Measurements from ENCODE around the gene KAT5.
"Not testable (repeated sequence)": the region's sequence is repeated elsewhere in the genome, so short reads cannot be mapped to it uniquely, and the experiment has no call there.

KAT5 gene

DNA sequence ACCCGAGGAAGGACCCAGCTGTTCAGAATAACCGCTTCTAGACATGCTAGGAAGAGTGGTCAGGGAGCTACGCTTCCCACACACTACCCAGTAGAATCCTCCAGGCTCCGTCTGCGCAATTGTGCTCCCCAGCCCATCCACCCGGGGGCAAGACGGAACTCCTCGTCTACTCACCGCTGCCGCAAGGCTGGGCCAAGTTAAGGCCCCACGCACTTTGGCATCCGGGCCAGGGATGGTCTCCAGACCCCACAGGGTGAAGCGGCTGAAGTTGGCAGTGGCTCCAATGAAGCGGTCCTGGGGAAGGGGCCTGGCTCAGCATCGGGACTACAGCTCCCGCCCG is 7.8 kb downstream of the KAT5 start:
- Mint-ChIP-seq H3K4me3 (peak overlapping the region; percentile 95), H3K36me3 (peaks cover 60% of the 10 kb centered on the region), H3K9me3 (no peaks in the 10 kb centered on the region), H3K27ac (peak overlapping the region; percentile 92), H3K4me1 (peaks cover 50% of the 10 kb centered on the region)
- ATAC-seq (peak; percentile 44), DNase-seq (ENCODE audit: low spot score in 2 of 2) (no peak)

DNA sequence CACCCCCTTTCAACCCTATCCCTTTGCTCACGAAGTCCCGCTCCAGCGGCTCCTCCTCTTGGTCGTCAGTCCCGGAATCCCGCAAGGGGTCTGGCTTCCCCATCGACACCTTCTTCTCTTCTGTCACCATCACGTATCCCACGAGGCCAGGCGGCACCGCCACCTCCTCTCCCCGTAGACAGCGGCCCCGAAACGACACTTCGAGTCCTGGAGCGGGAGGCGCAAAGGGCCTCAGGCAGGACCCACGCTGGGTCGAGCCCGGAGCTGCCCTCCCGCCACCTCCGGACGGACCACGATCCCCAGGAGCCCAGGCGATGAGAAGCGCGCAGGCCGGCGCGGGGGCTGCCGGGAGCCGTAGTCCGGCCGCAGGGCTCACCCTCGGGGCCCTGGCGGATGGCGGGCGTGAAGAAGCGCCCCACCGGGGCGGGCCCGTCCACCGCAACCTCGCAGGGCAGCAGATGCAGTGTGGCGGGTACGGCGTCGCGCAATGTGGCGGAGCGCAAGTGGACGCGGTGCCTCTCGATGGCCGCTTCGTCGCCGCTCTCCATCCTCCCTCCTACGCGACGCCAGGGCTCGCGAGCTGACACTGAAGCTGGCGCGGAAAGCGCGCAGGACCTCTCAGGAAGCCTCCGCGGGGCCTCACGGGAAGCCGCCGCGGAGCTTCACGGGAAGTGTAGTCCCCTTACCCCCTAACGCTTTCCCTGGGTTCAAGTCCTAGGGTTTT is 8.3 kb downstream of the KAT5 start, which contains the start of gene RNASEH2C:
RNASEH2C (minus strand) TSS at position 588 of the 724 bp plus-strand sequence; CDS start at position 548, 40 bp downstream.
- ATAC-seq (peak; percentile 94), DNase-seq (ENCODE audit: low spot score in 2 of 2) (peak; percentile 68 to 90)
- H3K36me3 Mint-ChIP-seq: peaks cover 55% of the 10 kb centered on the region
- peaks cover 45% of the 10 kb centered on the region for H3K4me1 Mint-ChIP-seq
- peak within 1 kb of the TSS; percentile 92 for H3K27ac Mint-ChIP-seq
- no peaks in the 10 kb centered on the region for H3K9me3 Mint-ChIP-seq
- peak within 1 kb of the TSS; percentile 95 for H3K4me3 Mint-ChIP-seq

DNA sequence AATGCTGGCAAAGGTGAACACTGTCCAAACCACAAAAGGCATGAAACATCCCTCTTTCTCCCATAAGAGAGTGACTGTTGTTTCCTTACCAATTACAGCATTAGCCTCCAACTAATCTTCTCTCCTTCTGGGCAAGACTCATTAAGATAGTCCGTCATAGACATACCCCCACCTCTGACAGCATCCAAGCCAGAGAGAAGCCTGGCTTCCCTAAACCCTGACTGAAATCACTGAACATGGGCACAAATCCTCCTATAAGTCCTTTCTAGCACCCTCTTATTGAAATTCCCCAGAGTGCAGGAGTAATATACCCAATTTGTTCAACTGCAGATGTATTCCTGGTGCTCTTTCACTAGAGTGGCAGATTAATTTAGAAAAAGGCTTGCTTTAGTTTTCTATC is 10.2 kb downstream of the KAT5 start:
- Mint-ChIP-seq H3K9me3 (no peaks in the 10 kb centered on the region), H3K27ac (no peak overlapping the region), H3K36me3 (peaks cover 36% of the 10 kb centered on the region), H3K4me3 (no peak overlapping the region), H3K4me1 (peaks cover 31% of the 10 kb centered on the region)
- no peak for ATAC-seq
- no peak for DNase-seq (ENCODE audit: low spot score in 2 of 2)

DNA sequence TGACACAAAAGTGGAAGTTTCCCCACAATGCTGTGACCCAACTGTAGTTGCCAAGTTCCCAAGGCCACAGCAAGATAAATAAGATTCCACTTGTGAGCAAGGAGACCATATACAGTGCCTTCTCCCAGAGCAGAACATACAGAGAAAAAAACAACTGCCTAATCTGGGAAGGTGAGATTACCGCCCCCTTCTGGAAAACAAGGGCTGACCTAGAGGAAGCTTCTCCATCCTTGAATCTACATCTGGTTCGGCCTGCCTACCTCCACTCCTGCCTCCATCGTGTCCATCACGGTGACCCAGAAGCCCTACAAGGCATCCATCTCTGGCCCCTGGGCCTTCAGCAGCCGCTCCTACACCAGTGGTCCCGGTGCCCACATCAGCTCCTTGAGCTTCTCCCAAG is 14.6 kb downstream of the KAT5 start:
- no peaks in the 10 kb centered on the region for H3K4me1 Mint-ChIP-seq
- H3K9me3 Mint-ChIP-seq: no peaks in the 10 kb centered on the region
- no peak overlapping the region for H3K27ac Mint-ChIP-seq
- H3K4me3 Mint-ChIP-seq: no peak overlapping the region
- DNase-seq (ENCODE audit: low spot score in 2 of 2) (no peak), ATAC-seq (no peak)
- H3K36me3 Mint-ChIP-seq: no peaks in the 10 kb centered on the region

DNA sequence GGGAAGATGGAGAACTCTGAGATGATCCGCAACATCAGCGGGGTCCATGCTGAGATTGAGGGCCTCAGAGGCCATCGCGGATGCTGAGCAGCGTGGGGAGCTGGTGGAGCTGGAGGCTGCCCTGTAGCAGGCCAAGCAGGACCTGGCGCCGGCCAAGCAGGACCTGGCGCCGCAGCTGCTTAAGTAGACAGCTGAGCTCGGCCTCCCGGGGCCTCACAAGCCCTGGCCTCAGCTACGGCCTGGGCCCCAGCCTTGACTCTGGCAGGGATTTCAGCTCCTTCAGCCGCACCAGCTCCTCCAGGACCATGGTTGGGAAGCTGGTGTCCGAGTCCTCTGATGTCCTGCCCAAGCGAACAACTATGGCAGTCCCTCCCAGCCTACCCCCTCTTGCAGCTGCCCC is 15.8 kb downstream of the KAT5 start:
- H3K9me3 Mint-ChIP-seq: no peaks in the 10 kb centered on the region

DNA sequence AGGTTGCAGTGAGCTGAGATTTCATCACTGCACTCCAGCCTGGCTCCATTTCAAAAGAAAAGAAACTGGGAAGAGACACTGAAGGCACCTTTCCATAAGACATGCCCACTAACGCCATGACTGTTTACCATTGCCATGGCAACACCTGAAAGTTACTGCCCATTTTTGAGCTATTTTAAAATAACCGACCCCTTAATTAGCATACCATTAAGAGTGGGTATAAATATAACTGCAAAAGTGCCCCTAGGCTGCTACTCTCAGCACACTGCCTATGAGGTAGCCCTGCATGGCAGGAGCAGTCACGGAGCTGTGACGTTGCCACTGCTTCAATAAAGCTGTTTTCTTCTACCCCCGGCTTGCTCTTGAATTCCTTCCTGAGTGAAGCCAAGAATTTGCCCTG is 18.4 kb downstream of the KAT5 start:
- ATAC-seq: no peak
- no peak overlapping the region for H3K27ac Mint-ChIP-seq
- no peak for DNase-seq (ENCODE audit: low spot score in 2 of 2)
- no peaks in the 10 kb centered on the region for H3K4me1 Mint-ChIP-seq
- H3K4me3 Mint-ChIP-seq: no peak overlapping the region
- H3K36me3 Mint-ChIP-seq: no peaks in the 10 kb centered on the region
- H3K9me3 Mint-ChIP-seq: no peaks in the 10 kb centered on the region

More for the DNA sequence above, 15.8 kb downstream of the KAT5 start:
- Mint-ChIP-seq H3K36me3 (no peaks in the 10 kb centered on the region), H3K4me1 (no peaks in the 10 kb centered on the region), H3K4me3 (no peak overlapping the region), H3K27ac (no peak overlapping the region)
- ATAC-seq (no peak), DNase-seq (ENCODE audit: low spot score in 2 of 2) (no peak)

DNA sequence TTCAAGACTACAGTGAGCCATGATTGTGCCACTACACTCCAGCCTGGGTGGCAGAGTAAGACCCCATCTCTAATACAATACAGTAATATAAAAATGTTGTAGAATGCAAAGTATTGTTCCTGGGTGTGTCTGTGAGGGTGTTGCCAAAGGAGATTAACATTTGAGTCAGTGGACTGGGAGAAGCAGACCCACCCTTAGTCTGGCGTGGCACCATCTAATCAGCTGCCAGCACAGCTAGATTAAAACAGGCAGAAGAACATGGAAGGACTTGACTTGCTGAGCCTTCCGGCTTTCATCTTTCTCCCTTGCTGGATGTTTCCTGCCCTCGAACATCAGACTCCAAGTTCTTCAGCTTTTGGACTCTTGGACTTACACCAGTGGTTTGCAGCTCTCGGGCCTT is 23.1 kb downstream of the KAT5 start:
- not testable (repeated sequence) for H3K4me1 Mint-ChIP-seq; H3K36me3 Mint-ChIP-seq; H3K4me3 Mint-ChIP-seq; H3K27ac Mint-ChIP-seq; DNase-seq (ENCODE audit: low spot score in 2 of 2); ATAC-seq; H3K9me3 Mint-ChIP-seq

DNA sequence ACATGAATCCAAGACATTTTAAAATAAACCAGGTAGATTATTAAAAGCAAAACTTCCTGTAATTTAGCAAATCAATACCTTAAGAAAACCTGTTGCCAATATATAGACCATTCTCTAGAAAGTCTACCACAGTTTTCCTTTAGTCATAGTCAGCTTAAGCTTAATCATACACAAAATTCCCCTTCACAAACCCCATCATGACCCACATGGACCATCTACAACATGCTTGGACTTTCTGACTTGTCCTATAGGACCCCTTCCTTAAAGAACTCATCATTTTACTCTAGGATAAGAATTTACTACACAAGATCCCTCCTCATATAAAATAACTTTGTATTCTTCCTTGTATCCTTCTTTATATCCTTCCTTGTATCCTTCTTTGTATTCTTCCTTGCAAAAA is 24.8 kb downstream of the KAT5 start:
- ATAC-seq: no peak
- Mint-ChIP-seq H3K9me3 (peaks cover 3% of the 10 kb centered on the region), H3K4me1 (no peaks in the 10 kb centered on the region), H3K36me3 (no peaks in the 10 kb centered on the region), H3K4me3 (no peak overlapping the region), H3K27ac (no peak overlapping the region)
- DNase-seq (ENCODE audit: low spot score in 2 of 2): no peak

DNA sequence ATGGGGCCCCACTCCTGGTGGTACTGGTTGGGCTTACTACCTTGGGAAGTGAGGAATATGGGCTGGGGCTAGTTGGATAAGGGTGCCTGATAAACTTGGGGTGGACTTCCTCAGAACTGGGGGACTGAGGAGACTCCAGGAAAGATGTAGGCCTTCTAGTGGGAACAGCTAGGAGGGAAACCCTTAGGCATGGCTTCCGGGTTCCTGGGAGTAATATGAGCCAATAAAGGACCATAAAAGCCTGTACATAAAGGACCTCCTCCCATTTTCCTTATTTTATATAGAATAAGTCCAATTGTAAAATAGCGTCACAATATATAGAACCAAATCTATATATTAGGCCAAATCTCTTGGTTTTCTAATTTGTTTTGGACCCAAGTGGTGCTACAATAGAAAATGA is 27.0 kb downstream of the KAT5 start:
- Mint-ChIP-seq H3K9me3 (peaks cover 3% of the 10 kb centered on the region), H3K27ac (no peak overlapping the region), H3K4me1 (no peaks in the 10 kb centered on the region), H3K36me3 (no peaks in the 10 kb centered on the region), H3K4me3 (no peak overlapping the region)
- DNase-seq (ENCODE audit: low spot score in 2 of 2): no peak
- no peak for ATAC-seq

DNA sequence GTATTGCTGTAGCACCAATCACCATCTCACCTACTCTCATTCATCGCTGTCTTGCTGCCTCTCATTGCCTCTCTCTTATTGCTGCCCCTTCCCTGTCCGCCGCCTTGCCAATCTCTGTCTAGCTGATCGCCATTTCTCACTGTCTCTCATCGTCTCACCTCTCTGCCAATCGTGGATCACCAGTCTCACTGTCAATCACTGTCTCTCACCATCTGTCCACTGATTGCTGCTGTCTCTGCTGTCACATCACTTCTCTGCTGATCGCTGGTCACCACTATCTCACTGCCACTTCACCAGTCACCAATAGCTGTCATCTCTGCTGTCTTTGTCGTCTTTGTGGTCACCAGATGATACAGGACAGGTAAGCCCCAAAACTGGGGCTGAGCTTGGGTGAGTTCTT is 29.1 kb downstream of the KAT5 start:
- Mint-ChIP-seq H3K36me3 (no peaks in the 10 kb centered on the region), H3K27ac (no peak overlapping the region), H3K4me3 (no peak overlapping the region), H3K4me1 (no peaks in the 10 kb centered on the region), H3K9me3 (peaks cover 3% of the 10 kb centered on the region)
- no peak for DNase-seq (ENCODE audit: low spot score in 2 of 2)
- no peak for ATAC-seq

DNA sequence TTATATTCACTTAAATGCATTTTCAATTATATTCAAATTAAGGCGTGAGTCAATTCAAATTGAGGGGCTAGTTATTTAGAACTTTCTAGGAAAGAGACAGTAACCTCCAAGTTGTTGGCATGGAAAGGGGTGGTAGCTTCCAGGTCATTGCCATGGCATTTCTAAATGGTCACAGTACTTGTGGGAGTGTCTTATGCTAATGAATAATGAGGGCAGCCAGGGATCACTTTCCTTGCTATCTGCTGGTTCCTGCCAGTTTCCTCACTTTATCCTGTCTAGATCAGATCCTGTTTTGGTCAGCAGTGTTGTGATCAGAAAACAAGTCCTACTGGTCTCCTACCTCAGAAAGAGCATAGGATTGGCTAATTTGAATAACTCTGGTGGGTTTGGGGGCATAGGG is 30.3 kb downstream of the KAT5 start:
- no peak for ATAC-seq
- no peaks in the 10 kb centered on the region for H3K9me3 Mint-ChIP-seq
- DNase-seq (ENCODE audit: low spot score in 2 of 2): no peak
- no peak overlapping the region for H3K27ac Mint-ChIP-seq
- no peak overlapping the region for H3K4me3 Mint-ChIP-seq
- H3K4me1 Mint-ChIP-seq: no peaks in the 10 kb centered on the region
- H3K36me3 Mint-ChIP-seq: no peaks in the 10 kb centered on the region

DNA sequence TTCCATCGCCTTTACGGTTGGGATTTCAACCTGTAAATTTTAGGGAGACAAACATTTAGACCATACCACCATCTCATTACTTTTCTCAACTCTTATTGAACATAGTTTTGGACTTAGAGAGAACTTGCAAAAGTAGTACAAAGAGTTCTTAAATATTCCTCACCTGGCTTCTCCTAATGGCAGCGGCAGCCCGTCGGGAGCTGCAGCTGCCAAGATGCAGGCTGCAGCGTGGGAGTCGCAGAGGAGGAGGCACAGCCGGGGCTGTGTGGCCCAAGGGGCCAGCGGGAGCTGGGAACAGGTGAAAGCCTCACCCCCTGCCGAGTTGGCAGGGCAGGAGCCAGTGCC is 31.6 kb downstream of the KAT5 start:
- H3K9me3 Mint-ChIP-seq: no peaks in the 10 kb centered on the region
- H3K36me3 Mint-ChIP-seq: no peaks in the 10 kb centered on the region
- no peak overlapping the region for H3K4me3 Mint-ChIP-seq
- no peak for ATAC-seq
- no peak for DNase-seq (ENCODE audit: low spot score in 2 of 2)
- H3K27ac Mint-ChIP-seq: no peak overlapping the region
- H3K4me1 Mint-ChIP-seq: no peaks in the 10 kb centered on the region

DNA sequence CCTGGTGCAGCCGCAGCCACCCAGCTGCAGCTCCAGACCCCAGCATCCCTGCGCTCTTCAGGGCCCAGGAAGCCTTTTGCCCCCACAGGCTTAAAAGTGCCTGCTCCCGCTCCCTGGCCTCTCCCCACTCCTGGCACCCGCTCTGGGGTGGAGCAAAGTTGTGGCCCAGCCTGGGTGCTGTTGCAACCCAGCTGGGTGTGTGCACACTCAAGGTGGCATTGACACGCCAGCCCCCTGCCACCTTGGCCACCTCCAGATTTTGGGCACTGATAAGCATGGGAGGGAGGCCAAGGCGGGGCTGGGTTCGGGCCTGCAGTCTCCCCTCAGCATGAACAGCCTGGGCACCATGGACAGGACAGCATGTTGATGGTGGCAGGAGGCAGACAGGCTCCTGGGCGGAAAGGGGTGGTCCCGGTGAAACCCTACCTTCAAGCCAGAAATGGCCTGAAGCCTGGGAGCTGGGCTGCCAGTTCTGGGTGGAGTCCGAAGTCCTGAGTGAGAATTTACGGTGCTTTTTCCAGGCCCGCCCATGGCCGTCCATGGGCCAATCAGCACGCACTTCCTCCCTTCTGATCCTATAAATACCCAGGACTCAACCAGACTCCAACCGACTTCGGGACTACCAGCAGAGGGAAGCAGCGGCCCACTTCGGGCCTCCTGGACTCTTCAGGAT is 32.1 kb downstream of the KAT5 start:
- H3K9me3 Mint-ChIP-seq: no peaks in the 10 kb centered on the region
- no peak overlapping the region for H3K27ac Mint-ChIP-seq
- H3K4me3 Mint-ChIP-seq: no peak overlapping the region
- no peak for DNase-seq (ENCODE audit: low spot score in 2 of 2)
- no peaks in the 10 kb centered on the region for H3K4me1 Mint-ChIP-seq
- peak; percentile 65 for ATAC-seq
- no peaks in the 10 kb centered on the region for H3K36me3 Mint-ChIP-seq

DNA sequence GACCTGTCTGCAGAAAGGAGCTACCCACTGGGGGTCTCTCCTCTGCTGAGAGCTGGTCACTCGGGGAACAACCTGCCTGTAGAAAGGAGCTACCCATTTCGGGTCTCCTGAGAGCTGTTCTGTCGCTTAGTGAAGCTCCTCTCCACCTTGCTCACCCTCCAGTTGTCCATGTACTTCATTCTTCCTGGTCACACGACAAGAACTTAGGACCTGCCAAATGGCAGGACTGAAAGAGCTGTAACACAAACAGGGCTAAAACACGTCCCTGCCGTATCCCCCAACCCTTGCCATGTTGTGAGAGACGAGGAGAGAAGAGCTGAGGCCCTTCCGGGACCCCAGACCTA is 32.6 kb downstream of the KAT5 start:
- Mint-ChIP-seq H3K9me3 (no peaks in the 10 kb centered on the region), H3K27ac (no peak overlapping the region)
- ATAC-seq: no peak

DNA sequence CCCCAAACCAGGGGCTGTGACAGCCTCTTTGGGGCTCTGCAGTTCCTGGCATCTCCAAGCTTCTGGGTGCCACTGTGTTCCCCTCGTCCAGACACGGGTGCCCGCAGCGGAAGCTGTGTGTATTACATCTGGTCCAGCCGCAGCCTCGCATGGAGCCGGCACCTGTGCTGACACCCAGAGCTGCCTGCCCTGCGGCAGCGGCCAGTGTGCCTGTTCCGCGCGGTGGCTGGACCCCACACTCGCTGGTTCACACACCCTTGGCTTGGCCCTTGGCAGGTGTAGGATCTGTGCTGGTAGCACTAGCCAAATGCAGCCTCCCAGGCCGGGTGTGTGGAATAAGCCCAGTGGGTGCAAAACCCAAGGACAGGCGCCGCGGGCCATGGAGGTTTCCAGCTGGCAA is 33.0 kb downstream of the KAT5 start:
- no peak for DNase-seq (ENCODE audit: low spot score in 2 of 2)

More for the DNA sequence above, 32.6 kb downstream of the KAT5 start:
- H3K4me3 Mint-ChIP-seq: no peak overlapping the region
- no peak for DNase-seq (ENCODE audit: low spot score in 2 of 2)
- H3K4me1 Mint-ChIP-seq: no peaks in the 10 kb centered on the region
- no peaks in the 10 kb centered on the region for H3K36me3 Mint-ChIP-seq

DNA sequence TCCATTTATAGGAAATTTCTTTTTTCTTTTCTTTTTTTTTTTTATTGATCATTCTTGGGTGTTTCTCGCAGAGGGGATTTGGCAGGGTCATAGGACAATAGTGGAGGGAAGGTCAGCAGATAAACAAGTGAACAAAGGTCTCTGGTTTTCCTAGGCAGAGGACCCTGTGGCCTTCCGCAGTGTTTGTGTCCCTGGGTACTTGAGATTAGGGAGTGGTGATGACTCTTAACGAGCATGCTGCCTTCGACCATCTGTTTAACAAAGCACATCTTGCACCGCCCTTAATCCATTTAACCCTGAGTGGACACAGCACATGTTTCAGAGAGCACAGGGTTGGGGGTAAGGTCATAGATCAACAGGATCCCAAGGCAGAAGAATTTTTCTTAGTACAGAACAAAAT is 50.1 kb downstream of the KAT5 start:
- H3K4me1 Mint-ChIP-seq: not testable (repeated sequence)

More for the DNA sequence above, 33.0 kb downstream of the KAT5 start:
- ATAC-seq: peak; percentile 16
- Mint-ChIP-seq H3K4me3 (no peak overlapping the region), H3K36me3 (no peaks in the 10 kb centered on the region), H3K27ac (no peak overlapping the region), H3K9me3 (no peaks in the 10 kb centered on the region), H3K4me1 (no peaks in the 10 kb centered on the region)

More for the DNA sequence above, 50.1 kb downstream of the KAT5 start:
- not testable (repeated sequence) for DNase-seq (ENCODE audit: low spot score in 2 of 2); H3K27ac Mint-ChIP-seq; H3K9me3 Mint-ChIP-seq; H3K4me3 Mint-ChIP-seq; H3K36me3 Mint-ChIP-seq; ATAC-seq

Data from stimulated activated effector memory CD8-positive, alpha-beta T cell treated with anti-CD3 and anti-CD28 coated beads, Interleukin-12 subunit alpha, Interleukin-12 subunit beta, amount 100 ng/mL, for 72 hours (primary cell).